HEK293 (cell line): ENCODE measurements around the gene MOSMO.

Source experiments
- CTCF ChIP-seq: fragments of 450-650 bp; formaldehyde crosslinking; IDR thresholded peaks from 2 replicates; pipeline ENCODE4 v1.5.1; 2016; ENCODE audit warnings: missing biosample characterization, missing genetic modification characterization
- MEIS1 ChIP-seq: sonication (generic); formaldehyde crosslinking; IDR thresholded peaks from 2 replicates; pipeline ENCODE4 v1.8.1; 2022; ENCODE audit warnings: missing genetic modification reagents, mild to moderate bottlenecking, borderline replicate concordance
- ZBTB26 ChIP-seq: fragments of 450-650 bp; formaldehyde crosslinking; optimal IDR thresholded peaks from 2 replicates; pipeline ENCODE3; 2016; ENCODE audit warnings: missing biosample characterization, mild to moderate bottlenecking, missing genetic modification characterization
- ZNF596 ChIP-seq: fragments of 450-650 bp; IDR thresholded peaks from 2 replicates; pipeline ENCODE4 v1.5.0; 2018; ENCODE audit warnings: missing biosample characterization, mild to moderate bottlenecking, missing genetic modification characterization, moderate library complexity
- ZNF677 ChIP-seq: fragments of 450-650 bp; IDR thresholded peaks from 2 replicates; pipeline ENCODE4 v1.5.0; 2018; ENCODE audit warnings: missing biosample characterization, mild to moderate bottlenecking, missing genetic modification characterization, moderate library complexity
- ZSCAN5A ChIP-seq: fragments of 450-650 bp; formaldehyde crosslinking; IDR thresholded peaks from 2 replicates; pipeline ENCODE4 v1.5.1; 2016; ENCODE audit warnings: missing biosample characterization, missing genetic modification characterization

- TF ChIP-seq ZBTB26 (no peak), ZSCAN5A (no peak), CTCF (tag by site-specific recombination) (no peak), MEIS1 (CRISPR knock-in tag) (no peak), ZNF596 (no peak), ZNF677 (no peak)
Measured at GRCh38 chr16:22010902-22011301, 3.0 kb downstream of the MOSMO start.
